SK-N-SH (cell line): ENCODE data around the gene TMOD2.

ENCODE experiments used
- CTCF ChIP-seq: fragments of 200-600 bp; sonication (generic); IDR thresholded peaks from 2 replicates; pipeline ENCODE4 v1.6.1; 2017; ENCODE audit warnings: antibody characterized with exemption, mild to moderate bottlenecking, moderate library complexity
- EP300 ChIP-seq, 2 experiments: IDR thresholded peaks; 2 replicates each; pipeline versions ENCODE4 v1.4.0 to v1.6.1; 2012; ENCODE audit warnings: borderline replicate concordance in 1 of 2, low read depth in 1 of 2, low read length in 1 of 2
- NFIC ChIP-seq: IDR thresholded peaks from 2 replicates; pipeline ENCODE4 v1.4.0; 2012; ENCODE audit warnings: borderline replicate concordance
- POLR2AphosphoS5 ChIP-seq: IDR thresholded peaks from 2 replicates; pipeline ENCODE4 v1.6.1; 2012; ENCODE audit warnings: low read depth, low read length

- no peak for TF ChIP-seq NFIC
- no peak for TF ChIP-seq CTCF
- TF ChIP-seq EP300 (IDR thresholded peaks at IDR 0.05; ENCODE audit: borderline replicate concordance in 1 of 2, low read depth in 1 of 2, low read length in 1 of 2), result no peak
- no peak for TF ChIP-seq POLR2AphosphoS5
These were observed 105.5 kb downstream of the TMOD2 start for GRCh38 chr15:51856714-51857380.
